GM23338 (cell line): Measurements from ENCODE around the gene NCKAP5.

Experiments
- ETS1 ChIP-seq: IDR thresholded peaks from 2 replicates; pipeline ENCODE4 v1.6.1; 2016; ENCODE audit warnings: antibody characterized with exemption
- EZH2 ChIP-seq: fragments of 200-600 bp; sonication (generic); IDR thresholded peaks from one replicate; pipeline ENCODE4 v1.8.0; 2017; ENCODE audit warnings: antibody characterized with exemption, mild to moderate bottlenecking, low read depth; ENCODE audit not compliant: unreplicated experiment
- TF ChIP-seq, protein P1 (sequence below), 2 experiments: fragments of 200-600 bp in 1 of 2; sonication (generic) in 1 of 2; conservative IDR thresholded peaks; 2 replicates each; pipeline versions ENCODE4 v1.5.1 to v1.6.1; 2016 to 2017; ENCODE audit warnings: antibody characterized with exemption in 2 of 2, low read depth in 2 of 2, mild to moderate bottlenecking in 2 of 2, moderate library complexity in 1 of 2

DNA sequence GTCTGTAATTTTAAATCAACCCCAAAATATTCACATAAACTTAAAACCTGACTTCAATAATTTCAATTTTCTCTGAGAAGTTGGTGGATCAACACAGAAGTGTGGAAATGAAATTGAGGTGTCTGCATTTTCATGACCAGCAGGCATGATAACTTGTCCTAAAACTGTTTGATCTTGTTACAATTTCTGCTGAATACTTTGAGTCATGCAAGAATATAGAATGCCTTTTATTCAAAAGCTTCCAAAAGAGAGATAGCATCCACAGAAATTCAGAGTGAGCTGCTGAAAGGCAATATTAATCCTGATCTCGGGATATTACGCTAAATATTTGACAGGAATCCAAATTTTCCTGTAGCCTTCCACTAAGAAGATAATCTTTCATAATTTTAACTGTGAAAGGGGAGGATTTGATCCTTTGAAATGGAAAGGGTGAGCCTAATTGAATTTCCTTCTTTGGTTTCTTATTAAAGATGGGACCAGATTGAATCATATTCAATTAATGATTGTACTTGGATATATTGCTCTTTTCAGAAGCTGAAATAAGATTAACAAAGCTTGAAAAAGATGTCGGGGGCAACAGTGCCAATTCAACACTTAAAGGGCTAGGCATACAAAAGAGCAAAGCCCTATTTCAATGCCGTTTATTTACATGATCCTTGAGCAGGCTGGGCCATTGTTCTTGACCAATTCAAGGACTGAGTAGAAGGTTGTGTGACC lies 129.3 kb downstream of the NCKAP5 start:
- TF ChIP-seq, protein P1, sequence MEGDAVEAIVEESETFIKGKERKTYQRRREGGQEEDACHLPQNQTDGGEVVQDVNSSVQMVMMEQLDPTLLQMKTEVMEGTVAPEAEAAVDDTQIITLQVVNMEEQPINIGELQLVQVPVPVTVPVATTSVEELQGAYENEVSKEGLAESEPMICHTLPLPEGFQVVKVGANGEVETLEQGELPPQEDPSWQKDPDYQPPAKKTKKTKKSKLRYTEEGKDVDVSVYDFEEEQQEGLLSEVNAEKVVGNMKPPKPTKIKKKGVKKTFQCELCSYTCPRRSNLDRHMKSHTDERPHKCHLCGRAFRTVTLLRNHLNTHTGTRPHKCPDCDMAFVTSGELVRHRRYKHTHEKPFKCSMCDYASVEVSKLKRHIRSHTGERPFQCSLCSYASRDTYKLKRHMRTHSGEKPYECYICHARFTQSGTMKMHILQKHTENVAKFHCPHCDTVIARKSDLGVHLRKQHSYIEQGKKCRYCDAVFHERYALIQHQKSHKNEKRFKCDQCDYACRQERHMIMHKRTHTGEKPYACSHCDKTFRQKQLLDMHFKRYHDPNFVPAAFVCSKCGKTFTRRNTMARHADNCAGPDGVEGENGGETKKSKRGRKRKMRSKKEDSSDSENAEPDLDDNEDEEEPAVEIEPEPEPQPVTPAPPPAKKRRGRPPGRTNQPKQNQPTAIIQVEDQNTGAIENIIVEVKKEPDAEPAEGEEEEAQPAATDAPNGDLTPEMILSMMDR (conservative IDR thresholded peaks at IDR 0.05; ENCODE audit: low read depth in 2 of 2), result no peak
- TF ChIP-seq EZH2 (no peak), ETS1 (no peak)
